NCI-H1694 treated with DMSO at 0.1 percent for 48 hours (cell line): ENCODE data around the gene OR7G1.
"Not testable (repeated sequence)": the region's sequence is repeated elsewhere in the genome, so short reads cannot be mapped to it uniquely, and the experiment has no call there.

ENCODE experiments used
- DNase-seq: peaks from one replicate; lab custom pipeline; 2025; lab: John Stamatoyannopoulos, UW

Gene OR7G1

DNA sequence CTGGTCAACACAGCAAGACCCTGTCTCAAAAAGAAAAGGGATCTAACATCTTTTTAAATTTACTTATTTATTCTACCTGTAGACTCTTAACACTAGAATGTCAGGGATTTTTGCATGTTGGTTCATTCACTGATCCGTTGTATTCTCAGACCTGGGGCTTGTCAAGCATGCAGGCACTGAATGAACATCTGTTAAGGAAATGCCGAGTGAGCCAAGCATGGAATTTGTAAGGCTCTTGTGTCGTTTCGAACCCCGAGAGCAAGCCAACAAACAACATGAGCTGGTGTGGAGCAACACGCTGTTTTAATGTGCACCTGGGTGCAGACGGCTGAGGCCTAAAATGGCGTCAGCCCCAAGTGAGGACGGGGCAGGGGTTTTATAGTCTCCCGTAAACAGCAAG, 38.7 kb downstream of the OR7G1 start:
- no peak for DNase-seq

DNA sequence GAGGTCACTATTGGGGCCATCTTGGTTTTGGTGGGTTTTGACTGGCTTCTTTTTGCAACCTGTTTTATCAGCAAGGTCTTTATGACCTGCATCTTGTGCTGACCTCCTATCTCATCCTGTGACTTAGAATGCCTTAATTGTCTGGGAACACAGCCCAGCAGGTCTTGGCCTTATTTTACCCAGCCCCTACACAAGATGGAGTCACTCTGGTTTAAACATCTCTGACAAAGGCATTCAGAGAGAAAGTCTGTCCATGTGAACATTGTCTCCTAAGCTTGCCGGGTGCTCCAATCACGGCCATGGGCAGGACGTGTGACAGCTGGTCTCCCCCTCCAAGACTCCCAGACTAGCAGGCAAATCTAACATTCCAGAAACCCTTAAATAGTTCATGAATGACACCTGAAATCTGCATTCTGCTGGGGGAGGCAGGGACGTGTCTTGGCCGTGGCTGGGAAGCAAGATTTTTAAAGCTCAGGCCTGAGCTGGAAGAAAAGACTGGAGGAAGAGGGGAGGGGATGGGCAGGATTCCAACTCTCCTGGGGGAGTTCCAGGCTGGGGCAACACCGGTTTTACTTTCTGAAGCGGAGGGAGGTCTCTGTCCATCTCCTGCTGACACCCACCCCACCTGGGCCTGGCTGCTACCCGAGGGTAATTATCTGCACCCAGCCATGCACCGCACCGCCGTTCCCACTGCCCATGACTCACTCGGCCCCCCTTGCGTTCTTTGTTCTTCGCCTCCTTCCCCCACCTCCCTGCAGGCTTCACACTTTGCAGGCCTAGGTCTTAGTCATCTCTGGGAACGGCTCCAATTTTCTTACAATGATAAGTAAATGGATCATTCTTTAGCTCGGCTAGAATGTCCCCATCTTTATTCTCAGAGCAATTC, 40.3 kb downstream of the OR7G1 start:
- no peak for DNase-seq

DNA sequence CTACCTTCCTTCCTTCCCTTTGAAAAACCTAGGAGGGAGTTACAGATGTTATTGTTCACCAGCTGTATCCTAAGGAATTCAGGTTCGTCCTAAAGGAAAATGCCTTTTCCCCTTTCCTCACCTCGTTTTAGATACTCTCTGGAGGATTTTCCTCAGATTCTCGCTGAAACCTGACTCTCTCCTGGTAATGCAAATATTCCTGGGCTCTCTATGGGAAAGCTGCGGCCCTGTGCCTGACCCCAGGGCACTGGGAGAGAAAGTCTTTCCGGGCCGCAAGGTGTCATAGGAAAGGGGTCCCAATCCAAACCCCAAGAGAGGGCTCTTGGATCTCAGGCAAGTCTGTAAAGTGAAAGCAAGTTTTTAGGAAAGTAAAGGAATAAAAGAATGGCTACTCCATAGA, 41.8 kb downstream of the OR7G1 start:
- no peak for DNase-seq

- not testable (repeated sequence) for DNase-seq
These were observed 43.8 kb downstream of the OR7G1 start for GRCh38 chr19:9071720-9072119.

GRCh38 chr19:9070066-9070465, 45.5 kb downstream of the OR7G1 start:
- no peak for DNase-seq

DNA sequence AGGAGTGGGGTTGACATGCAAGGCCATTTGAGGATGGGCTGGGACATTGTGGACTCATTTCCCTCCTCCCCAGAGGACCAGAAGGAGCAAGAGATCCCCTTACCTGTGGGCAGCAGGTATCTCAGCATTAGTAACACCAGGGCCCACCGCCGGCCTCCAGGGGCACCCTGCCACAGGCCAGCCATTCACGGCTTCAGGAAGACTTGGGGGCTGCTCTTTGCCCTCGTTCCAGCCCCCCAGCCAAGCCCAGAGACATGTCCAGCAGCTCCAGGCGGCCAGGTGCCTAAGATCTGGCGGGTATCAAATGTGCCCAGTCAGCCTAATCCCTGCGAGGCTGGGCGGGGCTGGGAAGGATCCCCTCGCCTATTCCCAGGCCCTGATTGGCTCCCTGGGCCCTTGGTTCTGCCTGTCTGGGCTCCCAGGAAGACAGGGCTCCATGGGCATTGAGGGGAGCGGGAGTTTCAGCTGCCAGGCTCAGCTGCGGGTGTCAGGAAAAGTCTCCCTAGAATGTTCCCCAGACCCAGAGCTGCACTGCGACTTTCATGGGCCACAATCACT, 50.0 kb downstream of the OR7G1 start:
- no peak for DNase-seq
